T-helper 1 cell (primary cell): ENCODE data around the gene TAF8.

Experiments
- DNase-seq, 5 donors: peaks; one replicate each; pipeline ENCODE4 v3.0.0-alpha.2; 2012 to 2020

Gene TAF8

GRCh38 chr6:42059743-42060142 is 9.4 kb downstream of the TAF8 start:
- no peak for DNase-seq

DNA sequence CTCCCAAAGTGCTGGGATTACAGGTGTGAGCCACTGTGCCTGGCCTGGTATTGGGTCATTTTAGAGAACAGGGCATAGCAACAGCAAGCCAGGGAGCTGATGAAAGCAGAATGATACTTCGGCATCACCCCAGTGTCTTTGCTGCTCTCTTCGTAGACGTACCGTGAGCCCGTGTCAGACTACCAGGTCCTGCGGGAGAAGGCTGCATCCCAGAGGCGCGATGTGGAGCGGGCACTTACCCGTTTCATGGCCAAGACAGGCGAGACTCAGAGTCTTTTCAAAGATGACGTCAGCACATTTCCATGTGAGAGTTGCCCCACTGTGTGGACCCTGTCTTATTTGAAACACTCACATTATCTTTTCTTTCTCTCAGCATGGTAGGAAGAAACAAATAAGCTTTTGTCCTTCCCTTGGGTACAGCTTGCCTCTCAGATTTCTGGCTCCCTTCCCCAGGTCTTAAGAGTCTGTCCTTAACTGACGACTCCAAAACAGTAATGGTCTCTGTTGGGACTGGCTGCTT is 15.9 kb downstream of the TAF8 start:
- no peak for DNase-seq

- no peak for DNase-seq
Observed at GRCh38 chr6:42068173-42068572, 17.8 kb downstream of the TAF8 start.

GRCh38 chr6:42068872-42069522 is 18.7 kb downstream of the TAF8 start:
- DNase-seq = no peak

- no peak for DNase-seq
Observed at GRCh38 chr6:42071881-42072583, 21.7 kb downstream of the TAF8 start.

GRCh38 chr6:42073287-42073686 is 23.0 kb downstream of the TAF8 start:
- no peak for DNase-seq

DNA sequence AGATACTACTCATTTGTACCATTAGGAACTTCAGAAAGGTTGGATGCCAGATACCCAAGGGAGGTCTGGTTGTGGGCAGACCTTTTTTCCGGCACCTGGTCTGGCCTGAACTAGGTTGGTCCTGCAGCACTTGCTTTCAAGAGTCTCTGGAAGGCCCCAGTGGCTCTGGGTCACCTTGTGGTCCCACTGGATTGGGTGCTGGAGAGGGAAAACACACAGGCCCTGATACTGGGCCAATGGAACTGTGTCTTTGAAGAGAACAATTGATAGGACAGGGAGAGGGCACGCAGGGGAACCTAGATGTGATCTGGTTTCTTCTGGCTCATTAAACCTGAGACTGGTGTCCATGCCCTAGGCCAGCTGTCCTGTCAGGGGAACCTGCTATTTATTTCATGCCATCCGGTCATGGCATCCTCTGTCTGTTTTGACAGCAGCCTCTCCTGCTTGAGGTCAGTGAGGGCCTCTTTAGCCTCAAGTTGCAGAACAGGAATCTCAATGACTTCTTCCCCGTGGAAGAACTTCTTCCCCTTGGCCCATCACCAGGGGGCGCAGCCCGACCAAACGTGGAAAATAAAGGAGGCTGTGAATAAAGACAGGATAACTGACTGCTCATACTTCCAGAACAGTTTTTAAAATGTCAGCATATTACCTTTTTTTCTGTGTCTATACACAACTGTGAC is 25.0 kb downstream of the TAF8 start:
- peak in 4 of 5 donors; percentile 24 to 43 (median 27) for DNase-seq

DNA sequence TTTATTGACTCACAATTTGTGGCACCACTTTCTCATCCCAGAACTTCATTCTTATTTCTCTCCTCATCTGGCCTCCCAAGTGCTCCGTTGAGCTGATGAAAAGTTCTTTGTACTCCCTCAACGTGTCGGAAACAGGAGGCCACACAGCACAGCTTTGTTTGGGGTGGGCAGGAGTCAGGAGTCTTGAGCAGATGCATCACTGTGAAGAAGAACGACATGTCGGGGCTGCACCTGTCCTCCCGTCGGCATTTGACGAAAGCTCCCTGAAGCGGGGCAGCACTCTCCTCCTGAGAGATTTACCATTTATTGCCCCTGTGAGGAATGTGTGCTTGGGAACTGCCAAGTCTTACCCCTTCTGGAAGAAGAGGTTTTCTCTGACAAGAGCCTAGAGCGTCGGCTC is 28.1 kb downstream of the TAF8 start:
- DNase-seq = no peak

GRCh38 chr6:42079941-42080464 is 29.7 kb downstream of the TAF8 start:
- no peak for DNase-seq

DNA sequence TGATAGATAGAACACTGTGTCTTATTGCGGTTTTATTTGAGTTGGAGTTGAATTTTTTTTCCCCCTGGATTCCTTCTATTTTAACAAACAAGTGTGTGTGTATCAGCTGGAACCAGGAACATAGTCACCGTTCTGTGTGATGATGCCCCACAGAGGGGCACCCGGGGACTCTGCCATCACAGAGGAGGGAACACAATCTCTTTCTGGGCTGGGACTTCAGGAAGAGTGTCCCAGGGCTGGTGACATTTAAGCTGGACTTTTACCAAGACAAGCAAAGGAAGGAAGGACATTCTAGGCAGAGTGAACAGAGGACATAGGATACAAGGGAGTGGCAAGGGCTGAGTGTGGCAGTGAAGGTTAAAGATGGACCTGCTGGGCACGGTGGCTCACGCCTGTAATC is 33.2 kb downstream of the TAF8 start:
- DNase-seq = no peak

- no peak for DNase-seq
Observed at GRCh38 chr6:42084889-42085288, 34.6 kb downstream of the TAF8 start.

DNA sequence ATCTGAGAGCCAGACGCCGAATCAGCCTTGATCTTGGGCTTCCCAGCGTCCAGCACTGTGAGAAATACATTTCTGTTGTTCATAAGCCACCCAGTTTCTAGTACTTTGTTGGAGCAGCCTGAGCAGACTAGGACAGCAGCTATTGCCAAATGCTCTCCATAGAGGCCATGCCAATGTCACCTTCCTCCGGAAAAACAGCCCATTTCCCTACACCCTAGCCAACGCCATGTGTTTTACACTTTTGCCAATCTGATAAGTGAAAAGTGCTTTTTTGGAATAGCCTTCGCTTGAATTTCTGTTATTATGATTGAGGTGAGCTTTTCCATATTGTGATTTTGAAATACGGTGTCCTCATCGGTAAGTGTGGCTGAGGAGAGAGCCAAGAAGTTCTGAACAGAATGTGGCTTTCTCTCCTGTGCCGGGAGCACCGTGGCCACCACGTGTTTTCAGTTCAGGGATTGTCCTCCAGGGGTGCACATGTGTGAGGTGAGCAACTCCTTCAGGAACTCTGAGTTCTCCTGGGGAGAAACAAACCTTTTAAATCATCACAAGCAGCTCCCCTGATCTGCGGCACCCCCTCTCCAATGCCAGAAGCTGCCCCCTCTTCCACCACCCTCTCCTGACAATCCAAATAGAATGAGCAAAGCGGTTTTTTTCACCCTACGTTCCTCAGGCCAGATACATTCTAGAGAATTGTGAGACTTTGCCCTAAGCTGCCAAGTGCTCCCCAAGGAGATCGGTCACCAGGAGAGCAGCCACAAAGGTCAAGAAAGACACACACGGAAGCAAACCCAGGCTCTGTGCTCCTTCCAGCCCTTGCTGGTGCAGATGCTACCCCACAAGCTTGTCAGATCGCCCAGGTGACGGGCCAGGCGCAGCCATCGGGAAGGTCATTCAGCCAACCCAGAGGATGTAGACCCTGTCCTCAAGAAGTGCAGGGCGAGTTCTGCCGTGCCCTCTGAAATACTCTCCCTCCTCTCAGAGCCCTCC is 36.0 kb downstream of the TAF8 start:
- DNase-seq = no peak

DNA sequence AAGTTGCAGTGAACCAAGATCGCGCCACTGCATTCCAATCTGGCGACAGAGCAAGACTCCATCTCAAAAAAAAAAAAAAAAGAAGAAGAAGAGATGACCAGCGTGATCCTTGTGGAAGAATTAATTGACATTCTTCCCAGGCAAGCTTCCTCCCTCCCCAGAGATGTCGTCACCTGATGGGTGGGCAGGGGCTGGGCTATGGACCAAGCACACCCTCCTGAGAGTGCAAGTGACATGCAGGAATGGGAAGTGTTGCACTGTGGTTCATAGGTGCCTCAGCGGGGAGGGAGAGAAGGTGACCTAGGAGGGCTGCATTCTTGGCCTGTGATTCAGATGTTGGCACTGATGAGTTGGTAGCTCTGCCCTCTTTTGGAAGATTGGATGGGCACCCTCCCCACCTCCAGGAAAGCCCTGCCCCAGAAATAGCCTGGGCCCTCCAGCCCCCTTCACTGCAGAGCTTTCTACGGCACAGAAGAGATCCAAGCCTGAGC is 37.8 kb downstream of the TAF8 start:
- DNase-seq = no peak

DNA sequence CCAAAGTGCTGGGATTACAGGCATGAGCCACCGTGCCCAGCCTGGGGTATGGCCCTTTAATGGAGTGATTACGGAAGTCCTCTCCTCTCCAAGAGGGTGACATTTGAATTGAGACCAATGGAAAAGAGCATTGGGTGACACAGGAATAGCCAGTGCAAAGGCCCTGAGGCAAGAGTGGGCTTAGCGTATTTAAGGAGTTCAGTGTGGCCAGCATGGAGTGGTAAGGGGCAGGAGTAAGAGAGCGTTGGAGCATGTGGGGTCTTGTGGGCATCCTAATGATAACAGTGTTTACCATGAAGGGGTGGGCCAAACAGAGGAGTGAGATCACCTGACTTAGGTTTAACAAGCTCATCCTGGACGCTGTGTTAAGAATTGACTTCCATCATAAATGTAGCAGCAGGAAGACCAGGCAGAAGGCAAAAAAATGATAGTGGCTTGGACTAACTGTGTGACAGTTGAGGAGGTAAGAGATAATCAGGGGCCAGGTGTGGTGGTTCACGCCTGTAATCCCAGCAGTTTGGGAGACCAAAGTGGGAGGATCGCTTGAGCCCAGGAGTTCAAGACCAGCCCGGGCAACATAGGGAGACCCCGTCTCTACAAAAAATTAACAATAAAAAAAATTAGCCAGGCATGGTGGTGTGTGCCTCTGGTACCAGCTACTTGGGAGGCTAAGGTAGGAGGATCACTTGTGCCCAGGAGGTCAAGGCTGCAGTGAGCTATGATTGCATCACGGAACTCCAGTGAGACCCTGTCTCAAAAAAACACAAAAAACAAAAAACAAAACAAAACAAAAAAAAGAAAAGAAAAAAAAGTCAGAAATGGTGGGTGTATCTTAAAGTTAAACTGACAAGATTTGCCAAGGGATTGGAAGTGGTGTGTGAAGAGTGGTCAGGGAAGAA is 40.7 kb downstream of the TAF8 start:
- no peak for DNase-seq

DNA sequence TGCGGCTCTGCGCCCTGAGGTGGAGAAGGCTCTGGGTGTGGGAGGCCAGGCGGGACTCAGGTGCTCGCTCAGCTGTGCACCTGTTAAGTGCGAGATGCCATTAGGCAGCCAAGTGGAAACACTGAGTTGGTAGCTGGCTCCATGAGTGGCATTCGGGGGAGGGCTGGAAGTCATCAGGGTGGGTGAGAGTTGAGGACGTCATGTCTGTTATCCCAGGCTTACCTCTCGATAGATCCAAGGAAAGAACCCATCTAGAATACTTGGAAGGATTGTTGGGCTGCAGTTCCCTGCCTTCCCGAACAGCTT is 41.3 kb downstream of the TAF8 start:
- DNase-seq = no peak

DNA sequence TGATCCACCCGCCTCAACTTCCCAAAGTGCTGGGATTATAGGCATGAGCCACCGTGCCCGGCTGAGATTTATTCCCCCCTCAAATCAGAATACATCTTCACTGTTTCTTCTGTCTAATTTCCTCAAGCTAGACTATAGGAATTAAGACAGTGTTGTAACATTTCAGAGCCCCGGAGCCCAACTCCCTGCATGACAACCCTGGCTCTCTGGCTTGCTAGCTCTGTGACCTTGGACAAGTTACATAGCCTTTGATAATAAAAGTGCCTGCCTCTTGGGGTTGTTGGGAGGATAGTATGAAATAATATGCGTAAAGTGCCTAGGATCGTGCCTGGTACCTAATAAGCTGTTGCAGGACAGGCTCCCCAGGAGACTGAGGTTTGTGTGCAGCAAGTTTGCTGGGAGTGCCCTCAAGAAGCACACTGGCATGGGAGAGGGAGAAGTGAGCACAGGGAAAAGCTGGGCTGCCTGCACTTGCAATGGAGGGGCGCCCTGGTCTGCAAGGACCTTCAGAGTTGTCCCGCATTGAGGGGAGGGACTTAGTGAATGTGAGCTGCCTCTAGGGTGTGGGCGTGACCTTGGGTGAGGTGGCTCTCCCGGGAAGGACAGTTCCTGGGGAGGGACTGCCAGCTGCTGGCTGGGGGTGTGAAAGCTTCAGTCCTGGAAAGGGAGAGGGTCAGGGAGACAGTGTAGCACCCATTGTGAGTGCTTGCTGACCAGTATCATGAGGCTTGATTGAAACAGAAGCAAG is 43.4 kb downstream of the TAF8 start:
- no peak for DNase-seq

GRCh38 chr6:42095094-42095493 is 44.8 kb downstream of the TAF8 start:
- DNase-seq = no peak

DNA sequence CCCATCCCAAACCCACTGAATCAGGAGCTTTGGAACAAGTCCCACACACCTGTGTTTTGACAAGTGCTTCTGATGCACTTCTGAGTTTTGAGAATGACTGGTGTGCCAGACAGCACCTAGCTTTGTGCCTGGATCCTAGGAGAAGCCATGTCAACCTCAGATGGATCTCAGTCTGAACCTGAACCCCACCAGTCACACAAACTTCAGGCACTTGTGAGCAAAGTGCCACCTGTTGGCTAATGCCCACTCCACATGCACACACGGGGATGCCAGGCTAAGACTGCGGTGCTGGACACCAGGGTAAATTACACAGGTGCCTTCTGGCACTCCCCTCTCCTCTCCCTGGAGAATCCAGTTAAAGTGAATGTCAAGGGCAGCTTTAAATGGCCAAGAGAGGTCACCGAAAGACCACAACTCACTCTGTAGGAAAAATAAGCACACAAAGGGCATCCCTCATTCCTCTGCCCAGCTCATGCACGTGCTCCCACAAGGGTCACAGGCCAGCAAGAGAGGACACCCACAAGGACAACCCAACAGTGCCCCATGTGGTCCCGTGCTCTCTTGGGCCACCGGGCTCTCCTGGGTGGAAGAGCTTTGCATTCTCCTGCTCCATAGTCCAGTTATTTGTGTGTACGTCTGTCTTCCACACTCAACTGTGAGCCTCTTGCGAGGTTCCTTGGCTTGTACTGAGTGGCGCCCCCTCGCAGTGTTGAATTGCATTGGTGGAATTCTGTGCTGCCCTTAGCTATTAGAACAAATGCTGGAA is 45.6 kb downstream of the TAF8 start:
- DNase-seq = no peak

GRCh38 chr6:42099340-42100028 is 49.2 kb downstream of the TAF8 start:
- DNase-seq = peak in 1 of 5 donors; percentile 53
